ENCODE measurements around the gene CCZ1.
"Not testable (repeated sequence)": the region's sequence is repeated elsewhere in the genome, so short reads cannot be mapped to it uniquely, and the experiment has no call there.

DNA sequence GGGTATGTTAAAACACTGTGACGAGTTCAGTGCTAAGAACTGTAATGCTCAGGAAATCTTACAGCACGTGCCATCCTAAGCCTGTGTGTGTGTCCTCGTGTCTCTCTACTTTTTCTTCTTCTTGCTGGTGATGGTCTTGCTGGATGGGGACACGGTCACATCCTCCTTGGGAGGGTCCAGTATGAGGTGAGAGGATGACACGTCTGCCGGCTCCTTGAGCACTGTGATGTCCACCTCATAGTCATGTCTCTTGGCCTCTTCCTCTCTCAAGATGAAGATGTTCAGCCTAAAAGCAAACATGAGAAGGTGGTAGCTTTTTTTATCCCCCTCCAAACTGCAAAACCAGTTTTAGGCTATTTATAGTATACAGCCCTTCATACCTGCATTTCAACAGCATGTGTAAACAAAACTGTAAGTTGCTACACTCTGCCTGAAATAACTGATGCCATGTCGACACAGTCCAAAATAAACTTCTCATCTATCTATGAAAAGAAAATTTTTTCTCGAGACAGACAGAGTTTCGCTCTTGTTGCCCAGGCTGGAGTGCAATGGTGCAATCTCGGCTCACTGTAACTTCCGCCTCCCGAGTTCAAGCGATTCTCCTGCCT is 27.8 kb downstream of the CCZ1 start:
- TF ChIP-seq, protein P1, sequence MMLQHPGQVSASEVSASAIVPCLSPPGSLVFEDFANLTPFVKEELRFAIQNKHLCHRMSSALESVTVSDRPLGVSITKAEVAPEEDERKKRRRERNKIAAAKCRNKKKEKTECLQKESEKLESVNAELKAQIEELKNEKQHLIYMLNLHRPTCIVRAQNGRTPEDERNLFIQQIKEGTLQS (IDR thresholded peaks at IDR 0.05; ENCODE audit: insufficient read depth, low read depth, low read length): not testable (repeated sequence)
- TF ChIP-seq, protein P2, sequence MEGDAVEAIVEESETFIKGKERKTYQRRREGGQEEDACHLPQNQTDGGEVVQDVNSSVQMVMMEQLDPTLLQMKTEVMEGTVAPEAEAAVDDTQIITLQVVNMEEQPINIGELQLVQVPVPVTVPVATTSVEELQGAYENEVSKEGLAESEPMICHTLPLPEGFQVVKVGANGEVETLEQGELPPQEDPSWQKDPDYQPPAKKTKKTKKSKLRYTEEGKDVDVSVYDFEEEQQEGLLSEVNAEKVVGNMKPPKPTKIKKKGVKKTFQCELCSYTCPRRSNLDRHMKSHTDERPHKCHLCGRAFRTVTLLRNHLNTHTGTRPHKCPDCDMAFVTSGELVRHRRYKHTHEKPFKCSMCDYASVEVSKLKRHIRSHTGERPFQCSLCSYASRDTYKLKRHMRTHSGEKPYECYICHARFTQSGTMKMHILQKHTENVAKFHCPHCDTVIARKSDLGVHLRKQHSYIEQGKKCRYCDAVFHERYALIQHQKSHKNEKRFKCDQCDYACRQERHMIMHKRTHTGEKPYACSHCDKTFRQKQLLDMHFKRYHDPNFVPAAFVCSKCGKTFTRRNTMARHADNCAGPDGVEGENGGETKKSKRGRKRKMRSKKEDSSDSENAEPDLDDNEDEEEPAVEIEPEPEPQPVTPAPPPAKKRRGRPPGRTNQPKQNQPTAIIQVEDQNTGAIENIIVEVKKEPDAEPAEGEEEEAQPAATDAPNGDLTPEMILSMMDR (IDR thresholded peaks at IDR 0.05; ENCODE audit: control extremely low read depth in 1 of 3, insufficient read depth in 1 of 3, low read depth in 1 of 3, low read length in 3 of 3): not testable (repeated sequence)
- not testable (repeated sequence) for TF ChIP-seq HDAC6 (IDR thresholded peaks at IDR 0.05; ENCODE audit: low read depth, low read length); POLR2A (IDR thresholded peaks at IDR 0.05; ENCODE audit: control extremely low read depth in 1 of 2, low read depth in 2 of 2, low read length in 2 of 2); YY1 (IDR thresholded peaks at IDR 0.05; ENCODE audit: low read depth, low read length); CBX5 (IDR thresholded peaks at IDR 0.05; ENCODE audit: low read depth, low read length); KDM1A (IDR thresholded peaks at IDR 0.05; ENCODE audit: borderline replicate concordance, low read length); SIN3A (conservative IDR thresholded peaks at IDR 0.05 in 1 of 2, IDR thresholded peaks at IDR 0.05 in 1 of 2; ENCODE audit: low read depth in 1 of 2, low read length in 2 of 2); ASH2L (IDR thresholded peaks at IDR 0.05; ENCODE audit: low read length); HDAC2 (IDR thresholded peaks at IDR 0.05; ENCODE audit: borderline replicate concordance in 1 of 2, low read depth in 2 of 2, low read length in 2 of 2)

Measured in H1 (cell line).